ENCODE results near the gene SLC25A13.
"Not testable (repeated sequence)": the region's sequence is repeated elsewhere in the genome, so short reads cannot be mapped to it uniquely, and the experiment has no call there.

SLC25A13 gene

DNA sequence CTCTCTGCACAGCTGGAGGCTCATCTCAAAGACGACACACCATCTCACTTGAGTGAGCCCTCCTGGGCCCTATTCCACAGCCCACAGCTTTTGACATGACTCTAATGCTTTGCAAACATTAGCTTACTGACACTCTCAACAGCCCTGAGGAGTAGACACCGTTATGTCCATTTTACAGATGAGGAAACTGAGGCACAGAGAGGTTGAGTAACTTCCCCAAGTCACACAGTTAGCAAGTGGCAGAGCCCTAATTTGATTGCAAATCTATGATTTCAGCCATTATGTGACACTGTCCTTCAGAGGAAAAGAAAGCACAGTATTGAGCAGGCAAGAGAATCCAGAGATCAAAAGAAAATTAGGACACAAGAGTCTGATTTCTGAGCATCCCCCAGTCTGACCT, 16.0 kb downstream of the SLC25A13 start:
- no peaks in the 10 kb centered on the region for H3K4me1 ChIP-seq (ENCODE audit: control insufficient read depth, insufficient read depth, low read length)
- no peaks in the 10 kb centered on the region for H3K36me3 ChIP-seq (ENCODE audit: control insufficient read depth, insufficient read depth, low read length)
- no peak overlapping the region for H3K9ac ChIP-seq (ENCODE audit: low read length)
- no peak overlapping the region for H3K27ac ChIP-seq (ENCODE audit: low read depth, low read length)
- no peak overlapping the region for H3K4me3 ChIP-seq (ENCODE audit: low read length)
- H3K27me3 ChIP-seq (ENCODE audit: control insufficient read depth, insufficient read depth, low read length) = no peaks in the 10 kb centered on the region

DNA sequence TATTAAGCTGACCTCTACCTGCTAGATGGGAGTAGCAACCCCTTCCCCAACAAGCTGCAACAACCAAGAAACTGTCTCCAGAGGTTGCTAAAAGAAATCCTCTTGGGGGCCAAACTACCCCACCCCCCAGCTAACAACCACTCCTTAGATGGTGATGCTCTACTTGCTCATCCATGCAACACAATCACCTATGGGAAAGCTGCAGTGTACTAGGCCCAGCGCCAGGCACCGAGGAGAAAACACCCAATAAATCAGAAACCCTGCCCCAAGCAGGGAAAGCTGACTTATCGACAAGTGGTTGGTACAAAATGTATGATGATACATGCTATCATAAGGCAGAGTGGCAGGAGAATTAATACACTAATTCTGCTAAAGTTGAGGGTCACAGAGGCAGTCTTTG, 17.3 kb downstream of the SLC25A13 start:
- H3K36me3 ChIP-seq (ENCODE audit: control insufficient read depth, insufficient read depth, low read length) = no peaks in the 10 kb centered on the region
- H3K4me3 ChIP-seq (ENCODE audit: low read length) = no peak overlapping the region
- H3K27ac ChIP-seq (ENCODE audit: low read depth, low read length) = no peak overlapping the region
- no peaks in the 10 kb centered on the region for H3K27me3 ChIP-seq (ENCODE audit: control insufficient read depth, insufficient read depth, low read length)
- no peaks in the 10 kb centered on the region for H3K4me1 ChIP-seq (ENCODE audit: control insufficient read depth, insufficient read depth, low read length)
- H3K9ac ChIP-seq (ENCODE audit: low read length) = no peak overlapping the region

DNA sequence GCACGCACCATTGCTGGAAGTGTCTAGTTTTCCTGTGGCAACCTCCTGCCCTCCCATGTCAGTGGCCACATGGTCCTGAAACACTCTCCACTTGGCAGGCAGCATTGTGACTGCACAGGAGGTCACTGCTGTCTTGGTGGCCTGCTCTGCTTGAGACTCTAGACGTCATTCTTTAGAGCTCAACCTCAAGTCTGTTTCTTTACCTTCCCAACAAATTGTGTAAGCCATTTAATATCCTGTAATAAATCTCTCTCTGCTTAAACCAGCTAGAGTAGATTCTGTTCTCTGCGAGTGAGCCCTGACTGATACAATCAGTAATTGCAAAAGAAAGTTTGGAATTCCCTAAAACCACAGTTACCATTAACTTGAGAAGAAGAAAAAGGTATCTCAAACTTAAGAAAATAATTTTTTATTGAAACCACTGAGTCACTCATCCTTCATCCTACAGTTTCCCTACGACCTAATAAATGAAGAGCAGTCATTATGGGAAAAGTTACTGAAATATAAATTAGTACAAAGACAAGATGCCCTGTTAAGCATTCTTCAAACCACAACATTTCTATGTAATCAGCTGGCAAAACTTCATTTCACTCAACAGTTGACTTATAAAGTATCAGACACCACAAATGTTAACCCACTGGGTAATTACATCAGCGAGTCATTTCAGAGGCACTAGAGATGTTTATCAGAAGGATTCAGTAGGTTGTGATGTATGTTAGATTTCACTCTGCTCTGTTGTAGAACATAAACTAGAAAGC, 18.0 kb downstream of the SLC25A13 start:
- no peak overlapping the region for H3K27ac ChIP-seq (ENCODE audit: low read depth, low read length)
- H3K36me3 ChIP-seq (ENCODE audit: control insufficient read depth, insufficient read depth, low read length) = no peaks in the 10 kb centered on the region
- H3K9ac ChIP-seq (ENCODE audit: low read length) = no peak overlapping the region
- no peak overlapping the region for H3K4me3 ChIP-seq (ENCODE audit: low read length)
- no peaks in the 10 kb centered on the region for H3K27me3 ChIP-seq (ENCODE audit: control insufficient read depth, insufficient read depth, low read length)
- no peaks in the 10 kb centered on the region for H3K4me1 ChIP-seq (ENCODE audit: control insufficient read depth, insufficient read depth, low read length)

- no peak overlapping the region for H3K27ac ChIP-seq (ENCODE audit: low read depth, low read length)
- no peaks in the 10 kb centered on the region for H3K36me3 ChIP-seq (ENCODE audit: control insufficient read depth, insufficient read depth, low read length)
- H3K4me3 ChIP-seq (ENCODE audit: low read length) = no peak overlapping the region
- H3K27me3 ChIP-seq (ENCODE audit: control insufficient read depth, insufficient read depth, low read length) = no peaks in the 10 kb centered on the region
- no peaks in the 10 kb centered on the region for H3K4me1 ChIP-seq (ENCODE audit: control insufficient read depth, insufficient read depth, low read length)
- H3K9ac ChIP-seq (ENCODE audit: low read length) = no peak overlapping the region
Measured at GRCh38 chr7:96303105-96303685, 18.7 kb downstream of the SLC25A13 start.

DNA sequence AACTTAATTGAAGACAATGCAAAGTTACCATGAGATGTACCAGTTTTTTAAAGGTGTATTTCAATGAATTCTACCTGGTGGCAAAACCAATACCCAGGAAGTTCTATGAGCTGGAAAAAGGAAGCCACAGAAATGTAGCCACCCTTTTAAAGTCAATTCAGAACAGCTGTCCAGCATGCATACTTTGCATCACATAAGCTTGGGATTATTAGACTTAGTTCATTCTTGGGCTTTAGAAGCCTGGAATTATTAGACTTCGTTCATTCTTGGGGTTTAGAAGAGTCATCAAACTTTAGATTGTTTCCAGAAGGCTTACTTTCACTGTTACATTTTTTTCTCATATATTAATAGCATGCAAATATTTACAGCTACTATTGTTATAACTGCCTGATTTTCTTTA, 20.9 kb downstream of the SLC25A13 start:
- no peak overlapping the region for H3K27ac ChIP-seq (ENCODE audit: low read depth, low read length)
- H3K36me3 ChIP-seq (ENCODE audit: control insufficient read depth, insufficient read depth, low read length) = no peaks in the 10 kb centered on the region
- no peaks in the 10 kb centered on the region for H3K27me3 ChIP-seq (ENCODE audit: control insufficient read depth, insufficient read depth, low read length)
- H3K4me1 ChIP-seq (ENCODE audit: control insufficient read depth, insufficient read depth, low read length) = no peaks in the 10 kb centered on the region
- H3K4me3 ChIP-seq (ENCODE audit: low read length) = no peak overlapping the region
- H3K9ac ChIP-seq (ENCODE audit: low read length) = no peak overlapping the region

GRCh38 chr7:96300502-96300901, 21.4 kb downstream of the SLC25A13 start:
- Histone ChIP-seq H3K27me3 (ENCODE audit: control insufficient read depth, insufficient read depth, low read length) (no peaks in the 10 kb centered on the region), H3K36me3 (ENCODE audit: control insufficient read depth, insufficient read depth, low read length) (no peaks in the 10 kb centered on the region), H3K4me1 (ENCODE audit: control insufficient read depth, insufficient read depth, low read length) (no peaks in the 10 kb centered on the region), H3K4me3 (ENCODE audit: low read length) (no peak overlapping the region), H3K27ac (ENCODE audit: low read depth, low read length) (no peak overlapping the region), H3K9ac (ENCODE audit: low read length) (no peak overlapping the region)

DNA sequence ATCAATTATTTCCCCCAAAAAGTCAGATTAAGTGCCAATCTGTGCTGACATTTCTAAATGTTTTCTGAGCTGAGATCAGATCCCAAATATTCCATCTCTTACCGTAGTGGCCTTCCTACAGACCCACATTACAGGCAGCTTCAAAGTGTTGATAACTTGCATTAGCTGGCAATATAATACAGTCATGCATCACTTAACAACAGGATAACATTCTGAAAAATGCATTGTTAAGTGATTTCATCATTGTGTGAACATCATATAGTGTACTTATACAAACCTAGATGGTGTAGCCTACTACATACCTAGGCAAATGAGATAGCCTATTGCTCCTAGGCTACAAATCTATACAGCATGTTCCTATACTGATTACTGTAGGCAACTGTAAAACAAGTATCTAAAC, 22.4 kb downstream of the SLC25A13 start:
- no peak overlapping the region for H3K9ac ChIP-seq (ENCODE audit: low read length)
- H3K27ac ChIP-seq (ENCODE audit: low read depth, low read length) = no peak overlapping the region
- no peak overlapping the region for H3K4me3 ChIP-seq (ENCODE audit: low read length)
- no peaks in the 10 kb centered on the region for H3K4me1 ChIP-seq (ENCODE audit: control insufficient read depth, insufficient read depth, low read length)
- no peaks in the 10 kb centered on the region for H3K36me3 ChIP-seq (ENCODE audit: control insufficient read depth, insufficient read depth, low read length)
- H3K27me3 ChIP-seq (ENCODE audit: control insufficient read depth, insufficient read depth, low read length) = no peaks in the 10 kb centered on the region

DNA sequence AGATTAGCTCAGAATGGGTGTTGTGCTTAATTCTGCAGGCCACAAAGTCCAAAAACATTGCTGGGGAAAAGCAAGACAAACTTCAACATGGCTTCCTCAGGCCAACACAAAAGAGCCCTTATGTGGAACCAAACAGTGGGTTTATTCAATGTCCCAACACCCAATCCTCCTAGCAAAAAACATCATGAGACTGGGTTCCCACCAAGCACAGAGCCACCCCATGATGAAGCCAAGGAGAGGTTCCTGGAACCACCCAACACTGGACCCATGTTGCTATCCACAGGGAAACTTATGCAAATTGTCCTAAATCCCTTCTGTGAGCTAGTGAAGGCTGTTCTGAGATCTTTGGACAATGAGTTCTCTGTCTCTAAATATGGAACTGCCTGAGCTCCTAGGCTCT, 24.0 kb downstream of the SLC25A13 start:
- no peaks in the 10 kb centered on the region for H3K36me3 ChIP-seq (ENCODE audit: control insufficient read depth, insufficient read depth, low read length)
- H3K27me3 ChIP-seq (ENCODE audit: control insufficient read depth, insufficient read depth, low read length) = no peaks in the 10 kb centered on the region
- H3K27ac ChIP-seq (ENCODE audit: low read depth, low read length) = no peak overlapping the region
- no peak overlapping the region for H3K9ac ChIP-seq (ENCODE audit: low read length)
- H3K4me3 ChIP-seq (ENCODE audit: low read length) = no peak overlapping the region
- H3K4me1 ChIP-seq (ENCODE audit: control insufficient read depth, insufficient read depth, low read length) = no peaks in the 10 kb centered on the region

GRCh38 chr7:96297446-96297845, 24.5 kb downstream of the SLC25A13 start:
- not testable (repeated sequence) for H3K27me3 ChIP-seq (ENCODE audit: control insufficient read depth, insufficient read depth, low read length); H3K4me3 ChIP-seq (ENCODE audit: low read length); H3K4me1 ChIP-seq (ENCODE audit: control insufficient read depth, insufficient read depth, low read length); H3K27ac ChIP-seq (ENCODE audit: low read depth, low read length); H3K36me3 ChIP-seq (ENCODE audit: control insufficient read depth, insufficient read depth, low read length); H3K9ac ChIP-seq (ENCODE audit: low read length)

- H3K4me3 ChIP-seq (ENCODE audit: low read length); H3K9ac ChIP-seq (ENCODE audit: low read length); H3K27me3 ChIP-seq (ENCODE audit: control insufficient read depth, insufficient read depth, low read length); H3K4me1 ChIP-seq (ENCODE audit: control insufficient read depth, insufficient read depth, low read length); H3K27ac ChIP-seq (ENCODE audit: low read depth, low read length); H3K36me3 ChIP-seq (ENCODE audit: control insufficient read depth, insufficient read depth, low read length): not testable (repeated sequence)
Measured at GRCh38 chr7:96293911-96294310, 28.0 kb downstream of the SLC25A13 start.

- Histone ChIP-seq H3K36me3 (ENCODE audit: control insufficient read depth, insufficient read depth, low read length) (no peaks in the 10 kb centered on the region), H3K4me3 (ENCODE audit: low read length) (no peak overlapping the region), H3K9ac (ENCODE audit: low read length) (no peak overlapping the region), H3K27ac (ENCODE audit: low read depth, low read length) (no peak overlapping the region), H3K4me1 (ENCODE audit: control insufficient read depth, insufficient read depth, low read length) (no peaks in the 10 kb centered on the region), H3K27me3 (ENCODE audit: control insufficient read depth, insufficient read depth, low read length) (no peaks in the 10 kb centered on the region)
Measured at GRCh38 chr7:96287559-96287958, 34.3 kb downstream of the SLC25A13 start.

DNA sequence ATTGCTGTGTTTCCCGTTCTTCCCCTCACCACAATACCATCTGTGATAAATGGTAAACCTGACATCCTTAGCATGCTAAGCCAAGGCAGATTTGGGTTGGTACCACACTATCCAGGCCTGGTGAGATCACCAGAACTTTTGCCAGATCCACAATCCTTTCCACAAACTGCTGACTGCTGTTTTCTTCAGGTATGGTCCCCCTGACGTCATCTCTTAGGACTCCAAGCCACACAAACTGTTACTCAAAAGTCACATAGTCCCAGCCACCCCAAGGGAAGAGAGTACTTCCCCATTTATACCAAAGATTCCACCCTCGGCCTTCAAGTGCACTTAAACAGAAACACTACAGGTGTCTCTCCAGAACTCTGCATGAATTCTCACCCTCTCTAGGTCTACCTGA, 34.8 kb downstream of the SLC25A13 start:
- H3K27ac ChIP-seq (ENCODE audit: low read depth, low read length) = no peak overlapping the region
- no peaks in the 10 kb centered on the region for H3K27me3 ChIP-seq (ENCODE audit: control insufficient read depth, insufficient read depth, low read length)
- H3K36me3 ChIP-seq (ENCODE audit: control insufficient read depth, insufficient read depth, low read length) = no peaks in the 10 kb centered on the region
- no peak overlapping the region for H3K4me3 ChIP-seq (ENCODE audit: low read length)
- no peak overlapping the region for H3K9ac ChIP-seq (ENCODE audit: low read length)
- no peaks in the 10 kb centered on the region for H3K4me1 ChIP-seq (ENCODE audit: control insufficient read depth, insufficient read depth, low read length)

GRCh38 chr7:96285579-96285978, 36.3 kb downstream of the SLC25A13 start:
- Histone ChIP-seq H3K27ac (ENCODE audit: low read depth, low read length) (no peak overlapping the region), H3K9ac (ENCODE audit: low read length) (no peak overlapping the region), H3K27me3 (ENCODE audit: control insufficient read depth, insufficient read depth, low read length) (no peaks in the 10 kb centered on the region), H3K36me3 (ENCODE audit: control insufficient read depth, insufficient read depth, low read length) (no peaks in the 10 kb centered on the region), H3K4me3 (ENCODE audit: low read length) (no peak overlapping the region), H3K4me1 (ENCODE audit: control insufficient read depth, insufficient read depth, low read length) (no peaks in the 10 kb centered on the region)

Data from rectal smooth muscle tissue (tissue), 1 donor.